WTC11 (cell line): ENCODE results near the gene GRAMD4. TPM values are rescaled to one million over a fixed set of nuclear protein-coding genes. Genes with fewer than 3 reads are reported as not detected.

ENCODE experiments used
- ATAC-seq: fragments of 200-7000 bp; cut with Tn5 transposase; 2 replicates; pipeline ENCODE4 v1.10.0; 2021; ENCODE audit warnings: mild to moderate bottlenecking, moderate library complexity
- CTCF ChIA-PET: fragments of 300-600 bp; sonication (Branson Sonifier 250); formaldehyde crosslinking; loops from one replicate; lab custom pipeline; 2021; ENCODE audit warnings: antibody characterized with exemption; lab: Charles Lee
- POLR2A ChIA-PET: fragments of 350-600 bp; sonication (Branson Sonifier 250); formaldehyde crosslinking; loops from one replicate; lab custom pipeline; 2021; ENCODE audit warnings: antibody characterized with exemption; lab: Charles Lee
- DNase-seq: peaks from one replicate; pipeline ENCODE4 v3.0.0; 2021; ENCODE audit warnings: low spot score
- H3K27ac Mint-ChIP-seq: 2 replicates; pipeline ENCODE4 v1.8.0; 2021; ENCODE audit warnings: mixed read lengths
- H3K27me3 Mint-ChIP-seq: 2 replicates; pipeline ENCODE4 v1.8.0; 2021; ENCODE audit warnings: low read depth, mild to moderate bottlenecking, moderate library complexity, mixed read lengths
- H3K36me3 Mint-ChIP-seq: 2 replicates; pipeline ENCODE4 v1.8.0; 2021; ENCODE audit warnings: mixed read lengths
- H3K4me1 Mint-ChIP-seq: 2 replicates; pipeline ENCODE4 v1.8.0; 2022; ENCODE audit warnings: mixed read lengths
- H3K4me3 Mint-ChIP-seq: 2 replicates; pipeline ENCODE4 v1.8.0; 2021; ENCODE audit warnings: mild to moderate bottlenecking, moderate library complexity, mixed read lengths
- H3K9me3 Mint-ChIP-seq: 2 replicates; pipeline ENCODE4 v1.8.0; 2021; ENCODE audit warnings: mixed read lengths
- AR ChIP-seq: fragments of 250-450 bp; sonication (Bioruptor Pico); IDR thresholded peaks from 2 replicates; pipeline ENCODE4 v1.9.0; 2021; ENCODE audit warnings: mild to moderate bottlenecking
- ATF2 ChIP-seq: sonication (generic); formaldehyde crosslinking; IDR thresholded peaks from 2 replicates; pipeline ENCODE4 v1.8.1; 2022; ENCODE audit warnings: low read depth, missing genetic modification reagents, borderline replicate concordance
- EMX1 ChIP-seq: fragments of 250-450 bp; sonication (Bioruptor Pico); IDR thresholded peaks from 2 replicates; pipeline ENCODE4 v1.8.0; 2021; ENCODE audit warnings: mild to moderate bottlenecking
- ETV6 ChIP-seq: sonication (generic); formaldehyde crosslinking; IDR thresholded peaks from 2 replicates; pipeline ENCODE4 v1.8.1; 2022; ENCODE audit warnings: mild to moderate bottlenecking, missing genetic modification reagents
- FOXK1 ChIP-seq: sonication (generic); formaldehyde crosslinking; IDR thresholded peaks from 2 replicates; pipeline ENCODE4 v1.8.0; 2022; ENCODE audit warnings: mild to moderate bottlenecking, moderate library complexity, missing genetic modification reagents
- FOXP1 ChIP-seq: sonication (generic); formaldehyde crosslinking; IDR thresholded peaks from 2 replicates; pipeline ENCODE4 v1.8.0; 2022; ENCODE audit warnings: missing genetic modification reagents, mild to moderate bottlenecking, moderate library complexity, borderline replicate concordance
- GABPB1 ChIP-seq: sonication (generic); formaldehyde crosslinking; IDR thresholded peaks from 2 replicates; pipeline ENCODE4 v1.8.1; 2023; ENCODE audit warnings: mild to moderate bottlenecking, missing genetic modification reagents
- GTF2I ChIP-seq: fragments of 250-450 bp; sonication (Bioruptor Pico); conservative IDR thresholded peaks from 2 replicates; pipeline ENCODE4 v1.4.0; 2021; ENCODE audit warnings: mild to moderate bottlenecking
- IRF2 ChIP-seq: sonication (generic); formaldehyde crosslinking; IDR thresholded peaks from 2 replicates; pipeline ENCODE4 v1.8.0; 2022; ENCODE audit warnings: low read depth, missing genetic modification reagents, borderline replicate concordance
- KAT7 ChIP-seq: sonication (generic); formaldehyde crosslinking; IDR thresholded peaks from 2 replicates; pipeline ENCODE4 v1.8.1; 2023; ENCODE audit warnings: missing genetic modification reagents, mild to moderate bottlenecking, borderline replicate concordance
- MLX ChIP-seq: sonication (generic); formaldehyde crosslinking; IDR thresholded peaks from 2 replicates; pipeline ENCODE4 v1.8.1; 2023; ENCODE audit warnings: mild to moderate bottlenecking, missing genetic modification reagents, moderate library complexity
- NR1H2 ChIP-seq: sonication (generic); formaldehyde crosslinking; IDR thresholded peaks from 2 replicates; pipeline ENCODE4 v1.9.0; 2021; ENCODE audit warnings: mild to moderate bottlenecking, moderate library complexity, missing genetic modification reagents
- PRRX2 ChIP-seq: fragments of 250-450 bp; sonication (Bioruptor Pico); IDR thresholded peaks from 2 replicates; pipeline ENCODE4 v1.8.0; 2021; ENCODE audit warnings: mild to moderate bottlenecking
- SP1 ChIP-seq: sonication (generic); formaldehyde crosslinking; conservative IDR thresholded peaks from 2 replicates; pipeline ENCODE4 v1.8.1; 2022; ENCODE audit warnings: missing genetic modification reagents
- ZNF219 ChIP-seq: sonication (generic); formaldehyde crosslinking; IDR thresholded peaks from 2 replicates; pipeline ENCODE4 v1.8.0; 2023; ENCODE audit warnings: missing genetic modification reagents, mild to moderate bottlenecking, borderline replicate concordance
- ZNF671 ChIP-seq: fragments of 250-450 bp; sonication (Bioruptor Pico); IDR thresholded peaks from 2 replicates; pipeline ENCODE4 v1.8.0; 2021; ENCODE audit warnings: mild to moderate bottlenecking
- total RNA-seq: library from RNA; stranded (reverse); gene quantifications from 3 replicates; pipeline ENCODE4 v1.2.3, GENCODE V29; 2021
- TF ChIP-seq, protein P1 (sequence below): sonication (generic); formaldehyde crosslinking; IDR thresholded peaks from 2 replicates; pipeline ENCODE4 v1.8.0; 2023; ENCODE audit warnings: missing genetic modification reagents
- TF ChIP-seq, protein P2 (sequence below): sonication (generic); formaldehyde crosslinking; IDR thresholded peaks from 2 replicates; pipeline ENCODE4 v1.8.0; 2022; ENCODE audit warnings: mild to moderate bottlenecking, missing genetic modification reagents
- TF ChIP-seq, protein P3 (sequence below): sonication (generic); formaldehyde crosslinking; IDR thresholded peaks from 2 replicates; pipeline ENCODE4 v1.8.1; 2022; ENCODE audit warnings: missing genetic modification reagents, borderline replicate concordance
- TF ChIP-seq, protein P4 (sequence below): sonication (generic); formaldehyde crosslinking; conservative IDR thresholded peaks from 2 replicates; pipeline ENCODE4 v1.8.1; 2023; ENCODE audit warnings: mild to moderate bottlenecking, low read depth, missing genetic modification reagents, moderate library complexity

GRAMD4 gene
- total RNA-seq, 1 experiment from 2014 or later: 41.0 TPM

GRCh38 chr22:46606886-46607285 is 13.3 kb upstream of the GRAMD4 start (continued):
- no peak for TF ChIP-seq ZNF219 (CRISPR knock-in tag)
- TF ChIP-seq SP1: no peak
- no peak for TF ChIP-seq PRRX2
- no peak for TF ChIP-seq IRF2
- no peak for TF ChIP-seq FOXK1 (CRISPR knock-in tag)
- TF ChIP-seq GTF2I (CRISPR knock-in tag): no peak
- TF ChIP-seq, protein P1, sequence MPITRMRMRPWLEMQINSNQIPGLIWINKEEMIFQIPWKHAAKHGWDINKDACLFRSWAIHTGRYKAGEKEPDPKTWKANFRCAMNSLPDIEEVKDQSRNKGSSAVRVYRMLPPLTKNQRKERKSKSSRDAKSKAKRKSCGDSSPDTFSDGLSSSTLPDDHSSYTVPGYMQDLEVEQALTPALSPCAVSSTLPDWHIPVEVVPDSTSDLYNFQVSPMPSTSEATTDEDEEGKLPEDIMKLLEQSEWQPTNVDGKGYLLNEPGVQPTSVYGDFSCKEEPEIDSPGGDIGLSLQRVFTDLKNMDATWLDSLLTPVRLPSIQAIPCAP (CRISPR knock-in tag): no peak
- TF ChIP-seq GABPB1 (CRISPR knock-in tag): no peak
- no peak for TF ChIP-seq ZNF671

DNA sequence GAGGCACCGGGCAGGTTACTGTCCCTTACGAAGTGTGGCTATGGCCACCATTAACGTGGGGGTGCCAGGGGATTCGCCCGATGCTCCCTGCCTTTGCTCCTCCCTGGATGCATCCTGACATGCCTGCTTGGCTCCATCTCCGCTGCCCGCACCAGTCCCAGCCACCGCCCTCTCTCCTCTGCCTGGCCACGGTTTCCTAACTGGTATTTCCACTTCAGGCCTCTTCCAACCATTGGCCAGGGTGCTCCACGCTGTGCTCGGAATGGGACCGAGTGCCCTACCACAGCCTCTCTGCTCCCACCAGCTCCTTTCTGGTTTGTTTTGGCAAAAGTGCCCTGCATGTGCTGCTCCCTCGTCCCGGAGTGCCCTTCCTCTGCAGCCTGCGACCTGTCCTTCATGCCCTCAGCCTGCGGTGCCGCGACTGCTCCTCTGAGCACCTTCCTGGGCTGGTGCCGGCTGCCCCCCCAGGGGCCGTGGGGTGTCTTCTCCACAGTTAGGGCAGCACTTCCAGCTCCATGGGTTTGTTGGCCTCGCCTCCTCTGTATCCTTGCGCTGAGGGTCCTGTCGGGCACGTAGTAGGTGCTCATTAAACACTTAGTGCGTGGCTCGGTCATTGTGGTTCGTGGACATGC is 12.6 kb upstream of the GRAMD4 start:
- DNase-seq: no peak

More for the DNA sequence above, 12.6 kb upstream of the GRAMD4 start:
- H3K27me3 Mint-ChIP-seq: no peaks in the 10 kb centered on the region; the same call in 1 of the 2 replicates
- H3K4me1 Mint-ChIP-seq: peaks cover 9% of the 10 kb centered on the region
- H3K27ac Mint-ChIP-seq: no peak overlapping the region
- CTCF ChIA-PET: no interaction called here
- no peak for TF ChIP-seq GTF2I (CRISPR knock-in tag)
- TF ChIP-seq, protein P2, sequence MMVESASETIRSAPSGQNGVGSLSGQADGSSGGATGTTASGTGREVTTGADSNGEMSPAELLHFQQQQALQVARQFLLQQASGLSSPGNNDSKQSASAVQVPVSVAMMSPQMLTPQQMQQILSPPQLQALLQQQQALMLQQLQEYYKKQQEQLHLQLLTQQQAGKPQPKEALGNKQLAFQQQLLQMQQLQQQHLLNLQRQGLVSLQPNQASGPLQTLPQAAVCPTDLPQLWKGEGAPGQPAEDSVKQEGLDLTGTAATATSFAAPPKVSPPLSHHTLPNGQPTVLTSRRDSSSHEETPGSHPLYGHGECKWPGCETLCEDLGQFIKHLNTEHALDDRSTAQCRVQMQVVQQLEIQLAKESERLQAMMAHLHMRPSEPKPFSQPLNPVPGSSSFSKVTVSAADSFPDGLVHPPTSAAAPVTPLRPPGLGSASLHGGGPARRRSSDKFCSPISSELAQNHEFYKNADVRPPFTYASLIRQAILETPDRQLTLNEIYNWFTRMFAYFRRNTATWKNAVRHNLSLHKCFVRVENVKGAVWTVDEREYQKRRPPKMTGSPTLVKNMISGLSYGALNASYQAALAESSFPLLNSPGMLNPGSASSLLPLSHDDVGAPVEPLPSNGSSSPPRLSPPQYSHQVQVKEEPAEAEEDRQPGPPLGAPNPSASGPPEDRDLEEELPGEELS: no peak
- TF ChIP-seq, protein P3, sequence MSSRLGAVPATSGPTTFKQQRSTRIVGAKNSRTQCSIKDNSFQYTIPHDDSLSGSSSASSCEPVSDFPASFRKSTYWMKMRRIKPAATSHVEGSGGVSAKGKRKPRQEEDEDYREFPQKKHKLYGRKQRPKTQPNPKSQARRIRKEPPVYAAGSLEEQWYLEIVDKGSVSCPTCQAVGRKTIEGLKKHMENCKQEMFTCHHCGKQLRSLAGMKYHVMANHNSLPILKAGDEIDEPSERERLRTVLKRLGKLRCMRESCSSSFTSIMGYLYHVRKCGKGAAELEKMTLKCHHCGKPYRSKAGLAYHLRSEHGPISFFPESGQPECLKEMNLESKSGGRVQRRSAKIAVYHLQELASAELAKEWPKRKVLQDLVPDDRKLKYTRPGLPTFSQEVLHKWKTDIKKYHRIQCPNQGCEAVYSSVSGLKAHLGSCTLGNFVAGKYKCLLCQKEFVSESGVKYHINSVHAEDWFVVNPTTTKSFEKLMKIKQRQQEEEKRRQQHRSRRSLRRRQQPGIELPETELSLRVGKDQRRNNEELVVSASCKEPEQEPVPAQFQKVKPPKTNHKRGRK (CRISPR knock-in tag): no peak
- no peak for TF ChIP-seq ZNF219 (CRISPR knock-in tag)
- no peak for TF ChIP-seq MLX (CRISPR knock-in tag)
- TF ChIP-seq, protein P1 (CRISPR knock-in tag): no peak
- no peak for TF ChIP-seq ZNF671
- no peak for TF ChIP-seq FOXP1 (CRISPR knock-in tag)
- TF ChIP-seq NR1H2 (CRISPR knock-in tag): no peak
- no peak for TF ChIP-seq PRRX2
- TF ChIP-seq, protein P4, sequence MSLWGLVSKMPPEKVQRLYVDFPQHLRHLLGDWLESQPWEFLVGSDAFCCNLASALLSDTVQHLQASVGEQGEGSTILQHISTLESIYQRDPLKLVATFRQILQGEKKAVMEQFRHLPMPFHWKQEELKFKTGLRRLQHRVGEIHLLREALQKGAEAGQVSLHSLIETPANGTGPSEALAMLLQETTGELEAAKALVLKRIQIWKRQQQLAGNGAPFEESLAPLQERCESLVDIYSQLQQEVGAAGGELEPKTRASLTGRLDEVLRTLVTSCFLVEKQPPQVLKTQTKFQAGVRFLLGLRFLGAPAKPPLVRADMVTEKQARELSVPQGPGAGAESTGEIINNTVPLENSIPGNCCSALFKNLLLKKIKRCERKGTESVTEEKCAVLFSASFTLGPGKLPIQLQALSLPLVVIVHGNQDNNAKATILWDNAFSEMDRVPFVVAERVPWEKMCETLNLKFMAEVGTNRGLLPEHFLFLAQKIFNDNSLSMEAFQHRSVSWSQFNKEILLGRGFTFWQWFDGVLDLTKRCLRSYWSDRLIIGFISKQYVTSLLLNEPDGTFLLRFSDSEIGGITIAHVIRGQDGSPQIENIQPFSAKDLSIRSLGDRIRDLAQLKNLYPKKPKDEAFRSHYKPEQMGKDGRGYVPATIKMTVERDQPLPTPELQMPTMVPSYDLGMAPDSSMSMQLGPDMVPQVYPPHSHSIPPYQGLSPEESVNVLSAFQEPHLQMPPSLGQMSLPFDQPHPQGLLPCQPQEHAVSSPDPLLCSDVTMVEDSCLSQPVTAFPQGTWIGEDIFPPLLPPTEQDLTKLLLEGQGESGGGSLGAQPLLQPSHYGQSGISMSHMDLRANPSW: no peak
- no peak for TF ChIP-seq KAT7 (CRISPR knock-in tag)
- no peak for TF ChIP-seq ETV6
- TF ChIP-seq EMX1 (CRISPR knock-in tag): no peak
- TF ChIP-seq ATF2 (CRISPR knock-in tag): no peak
- TF ChIP-seq AR: no peak
- no peak for ATAC-seq
- peaks cover 7% of the 10 kb centered on the region for H3K36me3 Mint-ChIP-seq
- POLR2A ChIA-PET: no interaction called here
- H3K9me3 Mint-ChIP-seq: peaks cover 5% of the 10 kb centered on the region
- H3K4me3 Mint-ChIP-seq: no peak overlapping the region
